ENCODE measurements around the gene RAB3GAP1.

Gene RAB3GAP1

GRCh38 chr2:135189148-135189547 lies 137.1 kb downstream of the RAB3GAP1 start:
- no peaks in the 10 kb centered on the region for H3K27me3 ChIP-seq (ENCODE audit: insufficient read depth, low read length, poor library complexity)

GRCh38 chr2:135190799-135191198 lies 138.7 kb downstream of the RAB3GAP1 start:
- TF ChIP-seq CTCF (IDR thresholded peaks at IDR 0.05; ENCODE audit: borderline replicate concordance, extremely low read depth, low read length, poor library complexity, severe bottlenecking), result no peak
- TF ChIP-seq EZH2 (IDR thresholded peaks at IDR 0.05; ENCODE audit: borderline replicate concordance, low read depth, low read length, severe bottlenecking), result no peak
- Histone ChIP-seq H3K4me1 (ENCODE audit: insufficient read depth, low read length) (no peaks in the 10 kb centered on the region), H3K4me3 (ENCODE audit: low read depth in 1 of 2, low read length in 2 of 2) (no peak overlapping the region), H3K9ac (ENCODE audit: low read depth, low read length) (no peak overlapping the region), H3K79me2 (ENCODE audit: insufficient read depth, low read length) (no peaks in the 10 kb centered on the region), H3K27me3 (ENCODE audit: insufficient read depth, low read length, poor library complexity) (no peaks in the 10 kb centered on the region), H4K20me1 (ENCODE audit: insufficient read depth, low read length) (no peaks in the 10 kb centered on the region), H3K36me3 (ENCODE audit: insufficient read depth, low read length) (peaks cover 3% of the 10 kb centered on the region; the same call in 1 of the 2 replicates), H3K4me2 (ENCODE audit: insufficient read depth, low read length) (no peak overlapping the region), H3K27ac (ENCODE audit: low read length) (no peak overlapping the region), H2AFZ (ENCODE audit: low read depth, low read length) (no peak overlapping the region), H3K9me3 (ENCODE audit: insufficient read depth, low read length, severe bottlenecking) (peaks cover 8% of the 10 kb centered on the region)
- no peak for DNase-seq
- ATAC-seq (ENCODE audit: insufficient read depth, low read depth), result no peak

More at GRCh38 chr2:135189148-135189547, 137.1 kb downstream of the RAB3GAP1 start:
- H3K36me3 ChIP-seq (ENCODE audit: insufficient read depth, low read length), result peaks cover 3% of the 10 kb centered on the region; the same call in 1 of the 2 replicates
- no peaks in the 10 kb centered on the region for H3K79me2 ChIP-seq (ENCODE audit: insufficient read depth, low read length)
- H3K9me3 ChIP-seq (ENCODE audit: insufficient read depth, low read length, severe bottlenecking), result peaks cover 7% of the 10 kb centered on the region
- TF ChIP-seq EZH2 (IDR thresholded peaks at IDR 0.05; ENCODE audit: borderline replicate concordance, low read depth, low read length, severe bottlenecking), result no peak
- no peak for TF ChIP-seq CTCF (IDR thresholded peaks at IDR 0.05; ENCODE audit: borderline replicate concordance, extremely low read depth, low read length, poor library complexity, severe bottlenecking)
- H3K4me2 ChIP-seq (ENCODE audit: insufficient read depth, low read length), result no peak overlapping the region
- H3K4me3 ChIP-seq (ENCODE audit: low read depth in 1 of 2, low read length in 2 of 2), result no peak overlapping the region
- H3K4me1 ChIP-seq (ENCODE audit: insufficient read depth, low read length), result no peaks in the 10 kb centered on the region
- no peak overlapping the region for H3K27ac ChIP-seq (ENCODE audit: low read length)
- no peak overlapping the region for H2AFZ ChIP-seq (ENCODE audit: low read depth, low read length)
- ATAC-seq (ENCODE audit: insufficient read depth, low read depth), result no peak
- no peak overlapping the region for H3K9ac ChIP-seq (ENCODE audit: low read depth, low read length)
- no peaks in the 10 kb centered on the region for H4K20me1 ChIP-seq (ENCODE audit: insufficient read depth, low read length)
- no peak for DNase-seq

GRCh38 chr2:135198481-135198880 lies 146.4 kb downstream of the RAB3GAP1 start:
- Histone ChIP-seq H2AFZ (ENCODE audit: low read depth, low read length) (no peak overlapping the region), H3K79me2 (ENCODE audit: insufficient read depth, low read length) (no peaks in the 10 kb centered on the region), H3K4me3 (ENCODE audit: low read depth in 1 of 2, low read length in 2 of 2) (no peak overlapping the region), H3K36me3 (ENCODE audit: insufficient read depth, low read length) (no peaks in the 10 kb centered on the region), H3K9me3 (ENCODE audit: insufficient read depth, low read length, severe bottlenecking) (peaks cover 2% of the 10 kb centered on the region), H3K4me2 (ENCODE audit: insufficient read depth, low read length) (no peak overlapping the region), H3K27ac (ENCODE audit: low read length) (no peak overlapping the region), H3K9ac (ENCODE audit: low read depth, low read length) (no peak overlapping the region), H3K4me1 (ENCODE audit: insufficient read depth, low read length) (no peaks in the 10 kb centered on the region), H4K20me1 (ENCODE audit: insufficient read depth, low read length) (no peaks in the 10 kb centered on the region), H3K27me3 (ENCODE audit: insufficient read depth, low read length, poor library complexity) (no peaks in the 10 kb centered on the region)
- ATAC-seq (ENCODE audit: insufficient read depth, low read depth) (no peak), DNase-seq (no peak)
- no peak for TF ChIP-seq EZH2 (IDR thresholded peaks at IDR 0.05; ENCODE audit: borderline replicate concordance, low read depth, low read length, severe bottlenecking)
- no peak for TF ChIP-seq CTCF (IDR thresholded peaks at IDR 0.05; ENCODE audit: borderline replicate concordance, extremely low read depth, low read length, poor library complexity, severe bottlenecking)

- H3K79me2 ChIP-seq (ENCODE audit: insufficient read depth, low read length), result no peaks in the 10 kb centered on the region
- no peaks in the 10 kb centered on the region for H3K4me1 ChIP-seq (ENCODE audit: insufficient read depth, low read length)
- H3K9ac ChIP-seq (ENCODE audit: low read depth, low read length), result no peak overlapping the region
- no peak overlapping the region for H3K4me3 ChIP-seq (ENCODE audit: low read depth in 1 of 2, low read length in 2 of 2)
- no peaks in the 10 kb centered on the region for H4K20me1 ChIP-seq (ENCODE audit: insufficient read depth, low read length)
- no peak overlapping the region for H2AFZ ChIP-seq (ENCODE audit: low read depth, low read length)
- no peak overlapping the region for H3K4me2 ChIP-seq (ENCODE audit: insufficient read depth, low read length)
- no peak for TF ChIP-seq EZH2 (IDR thresholded peaks at IDR 0.05; ENCODE audit: borderline replicate concordance, low read depth, low read length, severe bottlenecking)
- TF ChIP-seq CTCF (IDR thresholded peaks at IDR 0.05; ENCODE audit: borderline replicate concordance, extremely low read depth, low read length, poor library complexity, severe bottlenecking), result no peak
- H3K27ac ChIP-seq (ENCODE audit: low read length), result no peak overlapping the region
- H3K27me3 ChIP-seq (ENCODE audit: insufficient read depth, low read length, poor library complexity), result no peaks in the 10 kb centered on the region
- 0 out of 2 replicates have a peak, but pooled peaks cover 2% of the 10 kb centered on the region for H3K36me3 ChIP-seq (ENCODE audit: insufficient read depth, low read length)
- H3K9me3 ChIP-seq (ENCODE audit: insufficient read depth, low read length, severe bottlenecking), result no peaks in the 10 kb centered on the region
- DNase-seq, result no peak
- no peak for ATAC-seq (ENCODE audit: insufficient read depth, low read depth)
These were observed 150.7 kb downstream of the RAB3GAP1 start for GRCh38 chr2:135202751-135203150.

Measured in DND-41 (cell line).